Fibroblast of lung (primary cell): ENCODE measurements around the gene DMXL1. TPM values are rescaled to one million over a fixed set of nuclear protein-coding genes. Genes with fewer than 3 reads are reported as not detected.

ENCODE experiments used
- DNase-seq, 2 donors: peaks; one replicate each; pipeline versions ENCODE4 v3.0.0 to v3.0.0-alpha.2; 2010; ENCODE audit warnings: low read depth in 2 of 2
- H2AFZ ChIP-seq: 2 replicates; pipeline ENCODE4 v1.5.1; 2012; ENCODE audit warnings: low read length, control low read depth, inconsistent platforms
- H3K27ac ChIP-seq: 2 replicates; pipeline ENCODE4 v1.5.1; 2011; ENCODE audit warnings: low read length, control low read depth; ENCODE audit not compliant: insufficient read depth
- H3K27me3 ChIP-seq: 2 replicates; pipeline ENCODE4 v1.5.1; 2011; ENCODE audit warnings: mild to moderate bottlenecking, low read length; ENCODE audit not compliant: control insufficient read depth, insufficient read depth
- H3K36me3 ChIP-seq: 2 replicates; pipeline ENCODE4 v1.5.1; 2011; ENCODE audit warnings: low read length; ENCODE audit not compliant: control insufficient read depth, insufficient read depth
- H3K4me1 ChIP-seq: 2 replicates; pipeline ENCODE4 v1.5.1; 2011; ENCODE audit warnings: low read length; ENCODE audit not compliant: control insufficient read depth, insufficient read depth; ENCODE audit errors: extremely low read depth
- H3K4me2 ChIP-seq: 2 replicates; pipeline ENCODE4 v1.5.1; 2011; ENCODE audit warnings: low read length, control low read depth; ENCODE audit not compliant: insufficient read depth; ENCODE audit errors: extremely low read depth
- H3K4me3 ChIP-seq, 4 experiments: fragments of 200-600 bp in 1 of 4; sonication (generic) in 1 of 4; replicated peaks in 1 of 4; 2 replicates each; pipeline ENCODE4 v1.5.1; 2011 to 2016; ENCODE audit warnings: low read length in 4 of 4, low read depth in 3 of 4, mild to moderate bottlenecking in 3 of 4, control low read depth in 2 of 4, inconsistent platforms in 1 of 4, mixed read lengths in 1 of 4; ENCODE audit not compliant: insufficient read depth in 1 of 4; ENCODE audit errors: control extremely low read depth in 1 of 4
- H3K79me2 ChIP-seq: 2 replicates; pipeline ENCODE4 v1.5.1; 2012; ENCODE audit warnings: mild to moderate bottlenecking, low read length, inconsistent platforms; ENCODE audit not compliant: control insufficient read depth, insufficient read depth
- H3K9ac ChIP-seq: 2 replicates; pipeline ENCODE4 v1.5.1; 2011; ENCODE audit warnings: mild to moderate bottlenecking, low read length, control low read depth; ENCODE audit not compliant: insufficient read depth
- H3K9me3 ChIP-seq: 2 replicates; pipeline ENCODE4 v1.5.1; 2012; ENCODE audit warnings: low read depth, low read length; ENCODE audit not compliant: control insufficient read depth, insufficient read depth
- H4K20me1 ChIP-seq: 2 replicates; pipeline ENCODE4 v1.5.1; 2011; ENCODE audit warnings: low read length; ENCODE audit not compliant: control insufficient read depth, insufficient read depth; ENCODE audit errors: extremely low read depth
- EZH2 ChIP-seq: IDR thresholded peaks from 2 replicates; pipeline ENCODE4 v1.5.1; 2012; ENCODE audit warnings: low read length, control low read depth, mild to moderate bottlenecking; ENCODE audit errors: missing control alignments
- polyA plus RNA-seq, 2 donors: library from polyadenylated mRNA; depleted of rRNA in 1 of 2; stranded (reverse) in 1 of 2; unstranded in 1 of 2; fragments of >200 nt; gene quantifications; 2 replicates each; pipeline ENCODE4 v1.2.1, GENCODE V29; 2011 to 2012; ENCODE audit warnings: missing spikeins in 1 of 2
- total RNA-seq: library from RNA; depleted of rRNA; stranded (reverse); fragments of >200 nt; gene quantifications from 2 replicates; pipeline ENCODE4 v1.2.1, GENCODE V29; 2014
- TF ChIP-seq, protein P1 (sequence below), 2 donors: IDR thresholded peaks in 1 of 2; conservative IDR thresholded peaks in 1 of 2; 1 replicate in 1 of 2; 2 replicates in 1 of 2; pipeline ENCODE4 v1.5.1; 2011 to 2012; ENCODE audit warnings: low read length in 2 of 2, control low read depth in 1 of 2, inconsistent platforms in 1 of 2, low read depth in 1 of 2, mild to moderate bottlenecking in 1 of 2

The DMXL1 gene
- total and polyA plus RNA-seq, 2 donors (not counting 1 experiment from before 2014, with no cell fraction given): 21.1 to 59.5 TPM

GRCh38 chr5:119136666-119137318, 65.9 kb downstream of the DMXL1 start:
- H2AFZ ChIP-seq: no peak overlapping the region
- H4K20me1 ChIP-seq: no peaks in the 10 kb centered on the region
- no peaks in the 10 kb centered on the region for H3K27me3 ChIP-seq
- no peaks in the 10 kb centered on the region for H3K9me3 ChIP-seq
- no peak overlapping the region for H3K4me3 ChIP-seq
- DNase-seq: no peak
- no peaks in the 10 kb centered on the region for H3K36me3 ChIP-seq
- no peak overlapping the region for H3K9ac ChIP-seq
- no peaks in the 10 kb centered on the region for H3K79me2 ChIP-seq
- no peaks in the 10 kb centered on the region for H3K4me1 ChIP-seq
- no peak overlapping the region for H3K4me2 ChIP-seq
- TF ChIP-seq, protein P1, sequence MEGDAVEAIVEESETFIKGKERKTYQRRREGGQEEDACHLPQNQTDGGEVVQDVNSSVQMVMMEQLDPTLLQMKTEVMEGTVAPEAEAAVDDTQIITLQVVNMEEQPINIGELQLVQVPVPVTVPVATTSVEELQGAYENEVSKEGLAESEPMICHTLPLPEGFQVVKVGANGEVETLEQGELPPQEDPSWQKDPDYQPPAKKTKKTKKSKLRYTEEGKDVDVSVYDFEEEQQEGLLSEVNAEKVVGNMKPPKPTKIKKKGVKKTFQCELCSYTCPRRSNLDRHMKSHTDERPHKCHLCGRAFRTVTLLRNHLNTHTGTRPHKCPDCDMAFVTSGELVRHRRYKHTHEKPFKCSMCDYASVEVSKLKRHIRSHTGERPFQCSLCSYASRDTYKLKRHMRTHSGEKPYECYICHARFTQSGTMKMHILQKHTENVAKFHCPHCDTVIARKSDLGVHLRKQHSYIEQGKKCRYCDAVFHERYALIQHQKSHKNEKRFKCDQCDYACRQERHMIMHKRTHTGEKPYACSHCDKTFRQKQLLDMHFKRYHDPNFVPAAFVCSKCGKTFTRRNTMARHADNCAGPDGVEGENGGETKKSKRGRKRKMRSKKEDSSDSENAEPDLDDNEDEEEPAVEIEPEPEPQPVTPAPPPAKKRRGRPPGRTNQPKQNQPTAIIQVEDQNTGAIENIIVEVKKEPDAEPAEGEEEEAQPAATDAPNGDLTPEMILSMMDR (conservative IDR thresholded peaks at IDR 0.05 in 1 of 2, IDR thresholded peaks at IDR 0.05 in 1 of 2; ENCODE audit: low read depth in 1 of 2, low read length in 2 of 2): no peak
- TF ChIP-seq EZH2: no peak
- H3K27ac ChIP-seq: no peak overlapping the region

- no peaks in the 10 kb centered on the region for H3K79me2 ChIP-seq
- H2AFZ ChIP-seq: no peak overlapping the region
- H3K4me1 ChIP-seq: no peaks in the 10 kb centered on the region
- no peak for DNase-seq
- H3K27me3 ChIP-seq: no peaks in the 10 kb centered on the region
- H3K9me3 ChIP-seq: no peaks in the 10 kb centered on the region
- H4K20me1 ChIP-seq: no peaks in the 10 kb centered on the region
- peaks cover 3% of the 10 kb centered on the region for H3K36me3 ChIP-seq
- no peak overlapping the region for H3K4me2 ChIP-seq
- no peak overlapping the region for H3K27ac ChIP-seq
- TF ChIP-seq EZH2: no peak
- TF ChIP-seq, protein P1 (conservative IDR thresholded peaks at IDR 0.05 in 1 of 2, IDR thresholded peaks at IDR 0.05 in 1 of 2; ENCODE audit: low read depth in 1 of 2, low read length in 2 of 2): no peak
- no peak overlapping the region for H3K4me3 ChIP-seq
- H3K9ac ChIP-seq: no peak overlapping the region
Observed at GRCh38 chr5:119153629-119154028, 82.7 kb downstream of the DMXL1 start.

DNA sequence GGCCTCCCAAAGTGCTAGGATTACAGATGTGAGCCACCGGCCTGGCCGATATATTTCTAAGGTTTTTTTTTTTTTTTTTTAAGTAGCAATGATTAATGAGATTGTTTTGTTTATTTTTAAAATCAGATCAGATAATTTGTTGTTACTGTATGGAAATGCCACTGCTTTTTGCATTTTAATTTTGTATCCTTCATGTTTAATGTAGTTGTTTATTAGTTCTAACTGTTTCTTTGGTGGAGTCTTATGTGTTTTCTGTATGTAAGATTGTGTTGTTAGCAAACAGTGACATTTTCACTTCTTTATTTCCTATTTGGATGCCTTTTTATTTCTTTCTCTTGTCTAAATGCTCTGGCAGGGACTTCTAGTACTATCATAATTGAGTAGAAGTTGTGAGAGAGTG, 87.3 kb downstream of the DMXL1 start:
- Histone ChIP-seq H3K4me1 (no peaks in the 10 kb centered on the region), H3K9ac (no peak overlapping the region), H3K4me2 (no peak overlapping the region), H3K9me3 (no peaks in the 10 kb centered on the region), H3K27ac (no peak overlapping the region), H3K36me3 (no peaks in the 10 kb centered on the region), H3K27me3 (no peaks in the 10 kb centered on the region), H3K4me3 (no peak overlapping the region), H4K20me1 (no peaks in the 10 kb centered on the region), H2AFZ (no peak overlapping the region), H3K79me2 (no peaks in the 10 kb centered on the region)
- DNase-seq: no peak
- TF ChIP-seq, protein P1 (conservative IDR thresholded peaks at IDR 0.05 in 1 of 2, IDR thresholded peaks at IDR 0.05 in 1 of 2; ENCODE audit: low read depth in 1 of 2, low read length in 2 of 2): no peak
- TF ChIP-seq EZH2: no peak
